RCC 7860 (cell line): ENCODE results near the gene NR1D1.
"Not testable (repeated sequence)": the region's sequence is repeated elsewhere in the genome, so short reads cannot be mapped to it uniquely, and the experiment has no call there.

Experiments used
- DNase-seq: peaks from one replicate; pipeline ENCODE4 v3.0.0-alpha.2; 2015; ENCODE audit warnings: low spot score
- FAIRE-seq: peaks from 2 replicates; lab custom pipeline; 2012; peaks lifted over from hg19 to GRCh38; lab: Jason Lieb, UNC

The NR1D1 gene

GRCh38 chr17:40100419-40100668 lies at the start of gene NR1D1:
NR1D1 (minus strand) TSS chr17:40100589; CDS start chr17:40100094, 495 bp downstream.
- no peak for DNase-seq
- FAIRE-seq = no peak

- no peak for FAIRE-seq
Measured at GRCh38 chr17:40148527-40148926, 48.1 kb upstream of the NR1D1 start.

GRCh38 chr17:40145476-40145875 lies 45.1 kb upstream of the NR1D1 start:
- DNase-seq (no peak), FAIRE-seq (no peak)

More at GRCh38 chr17:40148527-40148926, 48.1 kb upstream of the NR1D1 start:
- DNase-seq = no peak

GRCh38 chr17:40143166-40143565 lies 42.8 kb upstream of the NR1D1 start:
- FAIRE-seq = not testable (repeated sequence)

GRCh38 chr17:40139566-40140058 lies 39.2 kb upstream of the NR1D1 start:
- FAIRE-seq = no peak
- DNase-seq = no peak

More at GRCh38 chr17:40143166-40143565, 42.8 kb upstream of the NR1D1 start:
- not testable (repeated sequence) for DNase-seq

GRCh38 chr17:40135817-40136216 lies 35.4 kb upstream of the NR1D1 start:
- DNase-seq (no peak), FAIRE-seq (no peak)

- FAIRE-seq (no peak), DNase-seq (no peak)
Measured at GRCh38 chr17:40134184-40134583, 33.8 kb upstream of the NR1D1 start.

GRCh38 chr17:40130352-40131042 lies 30.1 kb upstream of the NR1D1 start:
- FAIRE-seq (no peak), DNase-seq (no peak)

GRCh38 chr17:40129498-40129897 lies 29.1 kb upstream of the NR1D1 start:
- FAIRE-seq (no peak), DNase-seq (no peak)

- DNase-seq (no peak), FAIRE-seq (no peak)
Measured at GRCh38 chr17:40124279-40125141, 24.1 kb upstream of the NR1D1 start.

GRCh38 chr17:40123811-40124114 lies 23.4 kb upstream of the NR1D1 start:
- no peak for DNase-seq
- FAIRE-seq = no peak

- FAIRE-seq (no peak), DNase-seq (no peak)
Measured at GRCh38 chr17:40122999-40123810, 22.8 kb upstream of the NR1D1 start.

GRCh38 chr17:40122136-40122998 lies 22.0 kb upstream of the NR1D1 start:
- no peak for FAIRE-seq
- DNase-seq = no peak

GRCh38 chr17:40121181-40122135 lies 21.1 kb upstream of the NR1D1 start, which contains the start of gene MSL1:
MSL1 (plus strand) TSS chr17:40121971; CDS start chr17:40122613, 642 bp downstream.
- no peak for FAIRE-seq

GRCh38 chr17:40115101-40115436 lies 14.7 kb upstream of the NR1D1 start:
- FAIRE-seq (no peak), DNase-seq (no peak)

More at GRCh38 chr17:40121181-40122135, 21.1 kb upstream of the NR1D1 start, which contains the start of gene MSL1:
- DNase-seq = peak; percentile 46

- no peak for FAIRE-seq
- DNase-seq = peak; percentile 59
Measured at GRCh38 chr17:40113907-40114245, 13.5 kb upstream of the NR1D1 start.

- peak; percentile 90 for DNase-seq
- peak; percentile 79 for FAIRE-seq
Measured at GRCh38 chr17:40113110-40113906, 12.9 kb upstream of the NR1D1 start.

GRCh38 chr17:40112718-40113109 lies 12.3 kb upstream of the NR1D1 start:
- no peak for FAIRE-seq
- no peak for DNase-seq
